ENCODE data around the gene LRP1B. TPM values are rescaled to one million over a fixed set of nuclear protein-coding genes. Genes with fewer than 3 reads are reported as not detected.
"Not testable (repeated sequence)": the region's sequence is repeated elsewhere in the genome, so short reads cannot be mapped to it uniquely, and the experiment has no call there.

LRP1B gene
- total RNA-seq, 1 experiment from 2014 or later = 1.4 TPM

- no peak for DNase-seq (ENCODE audit: low spot score)
These were observed 26.6 kb downstream of the LRP1B start for GRCh38 chr2:142104134-142104758.

DNA sequence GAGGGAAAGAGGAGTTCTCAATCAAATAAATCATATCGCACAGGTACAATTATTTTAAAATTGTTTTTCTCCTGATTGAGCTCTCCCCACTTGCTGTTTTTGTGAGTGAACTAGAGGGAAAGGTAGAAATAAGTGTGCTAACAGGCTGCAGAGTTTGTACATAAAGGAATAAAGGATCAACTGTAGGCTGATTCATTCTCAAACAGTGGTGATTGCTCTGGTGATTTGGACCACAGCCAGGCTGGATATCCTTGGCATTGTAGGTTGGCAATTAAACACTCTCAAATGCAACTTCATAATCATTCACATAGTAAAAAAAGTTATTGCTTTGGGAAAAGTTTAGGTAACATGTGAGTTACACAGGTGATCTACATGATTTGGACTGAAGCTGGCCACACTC is 29.8 kb downstream of the LRP1B start:
- DNase-seq (ENCODE audit: low spot score) = no peak

DNA sequence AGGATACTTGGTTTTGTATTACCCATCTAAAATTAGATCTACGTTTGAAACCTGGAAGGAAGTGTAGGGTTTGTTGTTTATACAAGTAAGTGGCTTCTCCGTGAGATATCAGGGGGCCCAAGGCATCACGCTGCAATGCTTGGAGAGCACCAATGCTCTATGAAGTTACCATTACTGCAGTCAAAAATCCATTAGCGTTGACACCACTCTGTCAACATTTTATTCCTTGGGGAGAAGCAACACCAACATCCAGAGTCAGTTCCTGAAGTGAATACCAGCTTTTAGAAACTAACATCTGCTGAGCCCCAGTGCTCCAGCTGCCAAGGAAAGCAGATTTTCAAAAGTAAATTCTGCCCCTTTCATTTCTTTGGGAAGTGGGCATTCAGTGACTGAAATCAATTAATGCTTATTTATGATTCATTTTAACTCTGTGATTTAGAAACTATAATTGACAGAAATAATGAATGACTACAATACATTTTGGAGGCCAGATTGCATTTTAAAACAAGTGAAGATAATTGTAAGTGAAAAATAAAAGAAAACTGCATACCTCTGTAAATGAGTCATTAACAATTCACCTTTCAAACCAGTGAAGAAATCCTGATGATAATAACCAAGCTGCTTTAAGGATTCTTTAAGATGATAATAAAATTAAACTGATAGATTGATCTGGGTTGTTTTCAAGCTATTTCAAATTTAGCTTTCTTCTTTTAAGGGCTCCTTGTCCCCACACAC is 30.5 kb downstream of the LRP1B start:
- DNase-seq (ENCODE audit: low spot score) = no peak

DNA sequence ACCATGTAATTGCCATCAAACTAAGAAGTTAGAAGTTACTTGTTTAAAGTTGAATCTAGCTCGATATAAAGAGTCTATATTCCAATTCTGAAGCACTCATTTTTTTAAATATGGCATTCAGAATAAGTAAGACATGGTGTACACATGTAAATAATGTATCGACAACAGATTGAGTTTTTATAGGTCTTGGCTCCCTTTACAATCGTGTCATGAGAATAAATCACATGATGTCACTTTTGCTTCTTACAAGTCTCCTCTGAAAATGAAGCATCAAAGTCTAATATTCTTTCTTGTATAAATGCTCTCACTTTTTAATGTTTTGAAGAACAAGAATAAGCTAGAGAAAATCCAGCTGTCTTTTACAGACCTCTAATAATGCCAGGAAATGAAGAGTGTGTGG is 33.1 kb downstream of the LRP1B start:
- no peak for DNase-seq (ENCODE audit: low spot score)

DNA sequence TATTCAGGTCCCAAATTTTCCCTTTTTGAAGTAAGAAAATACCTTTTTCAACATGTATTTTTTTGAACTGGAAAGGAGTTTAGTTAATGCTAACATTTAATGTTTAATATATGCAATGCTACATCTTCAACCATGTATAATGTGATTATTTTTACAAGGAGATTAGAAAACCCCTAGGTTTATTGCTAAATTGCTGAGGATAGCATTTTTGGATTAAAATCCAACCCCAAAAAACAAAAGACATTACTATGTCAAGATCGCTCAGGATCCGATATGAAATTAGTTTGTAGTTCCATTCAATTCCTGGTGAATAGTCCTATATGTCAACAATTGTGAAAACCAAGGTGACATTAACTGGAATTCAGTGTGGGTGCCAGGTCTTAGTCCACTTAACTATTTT is 35.2 kb downstream of the LRP1B start:
- DNase-seq (ENCODE audit: low spot score) = no peak

DNA sequence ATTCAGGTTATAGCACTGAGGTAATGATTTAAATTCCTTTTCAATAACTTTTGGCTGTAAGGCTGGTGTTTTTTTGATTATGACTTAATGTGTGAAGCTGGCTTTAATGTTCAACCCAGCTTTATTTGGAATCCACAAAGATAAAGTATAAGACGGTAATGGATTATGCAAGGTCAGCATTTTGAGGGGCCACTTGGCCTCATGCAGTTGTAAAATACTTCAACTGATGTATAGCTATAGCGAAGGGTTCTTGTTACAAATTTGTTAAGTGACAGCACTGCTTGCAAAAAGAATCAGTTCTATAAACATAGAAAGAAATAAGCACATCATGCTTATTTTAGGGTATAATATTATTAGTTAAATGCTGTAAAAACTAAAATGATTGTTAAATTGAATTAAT is 36.6 kb downstream of the LRP1B start:
- no peak for DNase-seq (ENCODE audit: low spot score)

DNA sequence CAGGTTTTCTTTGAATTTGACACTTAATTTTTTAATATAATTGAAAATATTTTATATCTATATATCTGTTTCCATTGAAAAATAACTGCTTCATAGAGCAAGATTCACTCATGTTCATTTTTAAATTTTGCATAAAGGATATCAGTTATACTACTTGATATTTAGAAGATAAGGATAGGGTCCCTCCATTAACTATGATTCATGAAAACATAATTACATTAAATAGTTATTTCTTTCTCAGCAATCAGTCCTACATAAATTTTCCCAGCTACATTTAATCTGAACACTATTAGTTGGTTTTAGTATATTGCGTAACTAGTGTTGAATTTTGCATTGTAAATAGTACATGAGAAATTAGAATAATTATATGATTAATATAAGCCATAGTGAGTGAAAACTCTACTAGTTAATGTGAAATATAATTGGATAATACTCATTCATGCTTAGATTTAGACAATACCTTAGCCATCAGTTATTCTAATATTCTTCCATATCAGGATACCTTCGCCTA is 42.7 kb downstream of the LRP1B start:
- no peak for DNase-seq (ENCODE audit: low spot score)

DNA sequence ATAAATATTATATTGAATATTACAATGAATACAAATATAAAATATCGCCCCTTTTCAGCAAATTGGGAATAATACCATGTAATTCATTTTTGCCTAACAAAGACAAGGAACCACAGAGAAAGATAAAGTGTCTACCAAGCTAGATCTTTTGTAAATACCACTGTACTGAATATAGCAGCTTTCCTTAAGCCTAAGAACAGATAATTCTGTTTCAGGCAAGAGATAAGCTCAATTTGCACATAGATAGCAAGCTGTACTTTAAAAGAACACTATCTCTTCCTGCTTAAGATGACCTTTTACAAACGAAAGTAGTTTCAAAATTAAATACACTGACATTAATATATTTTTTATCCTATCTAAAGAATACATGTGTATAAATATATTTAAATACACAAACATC is 43.2 kb downstream of the LRP1B start:
- not testable (repeated sequence) for DNase-seq (ENCODE audit: low spot score)

- no peak for DNase-seq (ENCODE audit: low spot score)
These were observed 48.4 kb downstream of the LRP1B start for GRCh38 chr2:142082368-142082767.

GRCh38 chr2:142076317-142076716 is 54.5 kb downstream of the LRP1B start:
- DNase-seq (ENCODE audit: low spot score) = no peak

GRCh38 chr2:142075826-142076225 is 55.0 kb downstream of the LRP1B start:
- DNase-seq (ENCODE audit: low spot score) = no peak

- DNase-seq (ENCODE audit: low spot score) = no peak
These were observed 61.4 kb downstream of the LRP1B start for GRCh38 chr2:142069251-142069888.

DNA sequence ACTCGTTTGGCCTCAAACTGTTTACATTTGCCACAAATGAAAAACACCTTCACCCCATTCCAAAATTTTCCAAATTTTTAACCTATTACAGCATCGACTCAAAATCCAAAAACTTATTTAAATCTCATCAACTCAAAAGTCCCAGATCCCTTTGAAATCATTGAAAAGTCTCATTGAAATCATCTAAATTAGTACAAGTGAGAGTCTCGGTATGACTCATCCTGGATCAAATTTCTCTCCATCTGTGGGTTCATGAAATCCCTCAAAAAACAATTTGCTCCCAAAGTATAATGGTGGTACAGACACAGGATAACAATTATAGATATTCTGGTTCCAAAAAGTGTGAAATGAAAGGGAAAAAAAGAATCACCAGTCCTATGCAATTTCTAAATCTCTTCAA is 65.1 kb downstream of the LRP1B start:
- DNase-seq (ENCODE audit: low spot score) = no peak

GRCh38 chr2:142065156-142065555 is 65.7 kb downstream of the LRP1B start:
- DNase-seq (ENCODE audit: low spot score) = no peak

DNA sequence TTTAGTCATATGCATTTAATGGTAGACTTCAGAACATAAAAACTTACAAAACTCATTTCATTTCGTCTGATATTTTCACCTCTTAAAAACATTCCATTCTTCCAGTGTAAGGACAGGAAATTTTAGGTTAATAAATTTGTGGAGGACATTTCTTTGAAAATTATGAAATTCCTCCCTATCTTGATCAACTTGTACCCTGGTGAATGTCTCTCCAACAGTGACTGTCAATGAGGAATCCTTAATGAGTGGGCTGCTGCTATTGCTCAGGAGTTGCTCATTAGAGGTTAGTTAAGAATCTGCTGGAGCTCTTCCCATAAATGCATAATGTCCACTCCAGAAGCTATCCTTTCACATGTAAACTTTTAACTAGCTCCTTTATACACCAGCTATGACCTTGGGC is 69.1 kb downstream of the LRP1B start:
- no peak for DNase-seq (ENCODE audit: low spot score)

DNA sequence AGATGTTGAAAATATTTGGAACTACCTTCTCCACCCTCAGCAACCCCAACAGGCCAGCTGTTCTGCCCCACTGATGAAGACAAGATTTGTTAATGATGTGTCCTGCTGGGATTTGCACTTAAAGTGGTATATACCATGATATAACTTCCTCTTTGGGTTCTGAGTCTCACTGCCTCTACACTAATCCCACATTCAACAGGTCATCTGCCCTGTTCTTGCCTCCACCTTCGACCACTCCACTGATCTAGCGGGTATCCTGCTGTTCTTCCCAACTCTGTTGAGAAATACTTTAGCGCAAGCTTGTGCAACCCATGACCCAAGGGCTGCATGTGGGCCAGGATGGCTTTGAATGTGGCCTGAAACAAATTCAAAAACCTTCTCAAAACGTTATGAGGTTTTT is 72.7 kb downstream of the LRP1B start:
- DNase-seq (ENCODE audit: low spot score) = no peak

DNA sequence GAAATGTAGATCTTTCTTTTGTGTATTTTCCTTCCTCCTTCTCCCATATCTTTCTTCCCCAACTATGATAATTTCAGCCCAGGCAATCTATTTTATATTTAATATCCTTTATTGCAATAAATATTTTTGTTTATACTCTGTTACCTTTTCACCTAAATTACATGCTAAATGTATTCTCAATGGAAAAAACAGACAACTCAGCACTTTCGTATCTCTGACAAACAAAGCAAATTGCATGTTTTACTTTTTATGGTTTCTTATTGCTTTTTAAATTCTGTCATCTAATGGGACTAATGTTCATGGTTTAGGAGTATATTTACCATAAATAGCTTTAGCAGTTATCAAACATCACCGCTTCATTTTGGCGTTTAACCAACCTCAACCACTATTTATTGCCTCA is 74.0 kb downstream of the LRP1B start:
- DNase-seq (ENCODE audit: low spot score) = no peak

- no peak for DNase-seq (ENCODE audit: low spot score)
These were observed 78.5 kb downstream of the LRP1B start for GRCh38 chr2:142052220-142052863.

GRCh38 chr2:142048581-142048980 is 82.2 kb downstream of the LRP1B start:
- no peak for DNase-seq (ENCODE audit: low spot score)

DNA sequence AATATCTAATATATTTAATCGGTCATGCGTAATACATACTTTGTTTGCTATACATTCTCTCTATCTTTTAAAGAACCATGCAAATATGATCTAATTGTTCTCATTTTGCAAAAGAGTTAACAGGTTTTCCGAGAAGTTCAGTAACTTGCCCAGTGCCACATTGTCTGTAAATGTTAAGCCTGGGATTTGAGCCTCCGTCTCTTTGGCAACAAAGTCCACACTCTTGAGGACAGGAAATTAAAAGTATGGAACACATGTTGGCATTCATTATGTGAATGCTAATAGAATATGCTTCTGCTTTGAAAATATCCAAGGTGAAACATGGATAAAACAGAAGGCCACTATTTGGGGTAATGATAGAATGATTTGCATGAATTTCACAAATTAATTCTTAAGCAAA is 85.2 kb downstream of the LRP1B start:
- no peak for DNase-seq (ENCODE audit: low spot score)

- DNase-seq (ENCODE audit: low spot score) = no peak
These were observed 86.6 kb downstream of the LRP1B start for GRCh38 chr2:142044197-142044596.

DNA sequence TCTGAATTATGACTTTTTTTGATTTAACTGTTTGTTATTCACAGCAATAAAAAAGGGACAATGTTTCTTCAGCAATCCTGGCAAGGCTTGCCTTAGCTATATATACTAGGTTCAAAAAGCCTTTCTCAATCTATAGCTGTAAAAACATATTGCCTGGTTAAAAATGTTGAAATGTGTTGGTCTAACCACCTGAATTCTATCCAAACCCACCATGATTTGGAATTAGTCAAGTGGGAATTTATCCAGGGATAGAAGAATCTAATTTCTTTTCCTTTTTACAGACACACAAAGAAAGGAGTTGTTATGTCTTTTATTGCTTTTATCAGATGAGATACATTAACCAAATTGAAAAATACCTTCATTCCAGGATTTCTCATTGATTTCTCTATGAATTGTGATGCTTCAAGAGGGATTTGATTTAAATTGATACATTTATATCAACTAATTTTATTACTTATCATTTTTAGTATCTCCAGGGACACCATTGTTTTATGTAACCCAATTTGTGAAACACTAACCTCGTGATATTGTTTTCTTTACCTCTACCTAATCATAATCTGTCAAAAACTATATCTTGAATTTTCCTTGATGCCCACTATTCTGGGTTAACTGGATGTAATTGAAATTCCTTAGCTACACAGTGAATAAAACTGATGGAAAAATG is 88.1 kb downstream of the LRP1B start:
- no peak for DNase-seq (ENCODE audit: low spot score)

All from H4 (cell line).